Stomach smooth muscle (tissue), 2 donors: ENCODE data around the gene GPR89B.
A peak's percentile ranks its signal among the peaks of the same experiment; 100 is the strongest.
"Not testable (repeated sequence)": the region's sequence is repeated elsewhere in the genome, so short reads cannot be mapped to it uniquely, and the experiment has no call there.

Experiments used
- H3K27ac ChIP-seq: one replicate; pipeline ENCODE4 v1.7.0; 2013; ENCODE audit warnings: mild to moderate bottlenecking, low read length, inconsistent platforms
- H3K27me3 ChIP-seq, 2 donors: one replicate each; pipeline ENCODE4 v1.7.0; 2013; ENCODE audit warnings: low read length in 2 of 2; ENCODE audit not compliant: insufficient read depth in 2 of 2, control insufficient read depth in 1 of 2
- H3K36me3 ChIP-seq, 2 donors: one replicate each; pipeline ENCODE4 v1.7.0; 2013; ENCODE audit warnings: low read length in 2 of 2; ENCODE audit not compliant: control insufficient read depth in 2 of 2, insufficient read depth in 2 of 2
- H3K4me1 ChIP-seq: one replicate; pipeline ENCODE4 v1.7.0; 2013; ENCODE audit warnings: low read length; ENCODE audit not compliant: control insufficient read depth, insufficient read depth
- H3K4me3 ChIP-seq, 2 donors: one replicate each; pipeline ENCODE4 v1.7.0; 2013; ENCODE audit warnings: low read length in 2 of 2
- H3K9ac ChIP-seq, 2 donors: one replicate each; pipeline ENCODE4 v1.7.0; 2013; ENCODE audit warnings: low read length in 2 of 2, mild to moderate bottlenecking in 1 of 2
- H3K9me3 ChIP-seq, 2 donors: one replicate each; pipeline ENCODE4 v1.7.0; 2013; ENCODE audit warnings: low read length in 2 of 2; ENCODE audit not compliant: control insufficient read depth in 2 of 2
- donor health status: healthy.
- donor health status: Pancreatic carcinoma.

Gene GPR89B

DNA sequence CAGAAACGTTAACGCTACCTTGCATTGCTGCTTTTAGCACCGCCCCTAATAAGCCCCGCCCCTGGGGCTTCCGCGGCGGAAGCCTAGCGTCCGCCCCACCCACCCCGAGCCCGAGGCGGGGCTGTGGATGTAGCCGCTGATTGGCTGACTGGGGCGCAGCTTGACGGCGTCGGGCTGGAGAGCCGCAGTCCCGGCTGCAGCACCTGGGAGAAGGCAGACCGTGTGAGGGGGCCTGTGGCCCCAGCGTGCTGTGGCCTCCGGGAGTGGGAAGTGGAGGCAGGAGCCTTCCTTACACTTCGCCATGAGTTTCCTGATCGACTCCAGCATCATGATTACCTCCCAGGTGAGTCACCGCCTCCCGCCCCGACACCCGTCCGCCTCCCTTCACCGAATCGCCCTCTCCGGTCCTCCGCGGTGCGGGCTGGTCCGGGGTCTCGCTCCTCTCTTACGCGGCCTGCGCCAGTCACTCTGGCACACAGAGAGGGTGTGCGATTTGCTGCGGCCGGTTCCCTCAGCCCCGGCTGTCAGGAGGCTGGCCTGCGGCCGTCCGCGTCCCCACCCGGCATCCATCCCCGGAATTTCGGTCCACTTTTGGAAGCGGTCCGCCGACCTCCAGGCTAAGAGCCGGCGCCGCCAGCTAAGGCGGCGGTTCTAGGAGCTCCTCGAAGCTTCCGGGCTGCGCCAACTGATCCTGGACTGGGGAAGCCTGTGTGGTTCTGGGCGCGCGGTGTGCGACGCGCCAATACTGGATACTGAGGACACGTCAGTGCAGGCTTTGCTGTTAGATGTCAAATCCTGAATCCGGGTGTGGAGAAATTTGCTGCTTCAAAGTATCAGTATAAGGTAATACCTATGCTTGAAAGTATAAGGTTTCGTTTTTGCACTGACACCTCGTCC lies at the start of gene GPR89B:
Gene GPR89B (plus strand): TSS at position 185 of the 897 bp plus-strand sequence. CDS start 117 bp downstream, at position 302.
- H3K4me3 ChIP-seq: peak within 1 kb of the TSS; percentile 72 to 81
- not testable (repeated sequence) for H3K4me1 ChIP-seq, H3K36me3 ChIP-seq, H3K9me3 ChIP-seq, H3K27me3 ChIP-seq
- peak within 1 kb of the TSS; percentile 55 to 61 for H3K9ac ChIP-seq
- H3K27ac ChIP-seq: peak within 1 kb of the TSS; percentile 41

DNA sequence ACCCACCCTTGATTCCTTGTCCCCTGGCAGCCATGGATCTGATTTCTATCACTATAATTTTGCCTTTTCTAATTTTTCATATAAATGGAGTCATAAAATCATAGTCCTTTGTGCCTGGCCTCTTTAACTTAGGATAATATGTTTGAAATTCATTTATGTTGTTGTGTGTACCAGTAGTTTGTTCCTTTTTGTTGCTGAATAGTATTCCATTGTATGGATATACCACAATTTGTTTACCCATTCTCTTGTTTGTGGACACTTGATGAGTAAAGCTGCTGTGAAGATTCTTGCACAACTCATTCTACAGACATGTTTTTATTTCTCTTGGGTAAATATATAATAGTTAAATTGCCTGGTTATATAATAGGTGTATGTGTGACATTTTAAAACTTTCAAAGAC lies 48.3 kb upstream of the GPR89B start:
- no peaks in the 10 kb centered on the region for H3K4me1 ChIP-seq
- H3K9me3 ChIP-seq: peaks cover 4% of the 10 kb centered on the region in 2 donors
- no peaks in the 10 kb centered on the region for H3K27me3 ChIP-seq
- no peak overlapping the region for H3K9ac ChIP-seq
- no peaks in the 10 kb centered on the region for H3K36me3 ChIP-seq
- H3K27ac ChIP-seq: no peak overlapping the region
- no peak overlapping the region for H3K4me3 ChIP-seq

DNA sequence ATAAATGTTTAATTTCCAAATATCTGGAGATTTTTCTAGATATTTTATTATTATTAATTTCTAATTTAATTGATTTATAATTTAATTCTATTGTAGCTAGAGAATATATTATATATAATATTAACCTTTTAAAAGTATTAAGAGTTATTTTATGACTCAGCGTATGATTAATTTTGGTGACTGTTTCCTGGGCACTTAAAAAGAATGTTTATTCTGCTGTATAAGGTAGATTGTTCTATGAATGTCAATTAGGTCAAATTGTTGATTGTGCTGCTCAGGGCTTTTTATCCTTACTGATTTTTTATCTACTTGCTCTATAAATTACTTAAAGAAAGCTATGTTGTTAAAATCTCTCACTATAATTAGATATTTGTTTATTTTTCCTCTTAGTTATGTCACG lies 45.7 kb upstream of the GPR89B start:
- H3K9me3 ChIP-seq: peaks cover 4% of the 10 kb centered on the region in 2 donors
- no peak overlapping the region for H3K9ac ChIP-seq
- H3K4me1 ChIP-seq: no peaks in the 10 kb centered on the region
- H3K27ac ChIP-seq: no peak overlapping the region
- no peak overlapping the region for H3K4me3 ChIP-seq
- no peaks in the 10 kb centered on the region for H3K27me3 ChIP-seq
- H3K36me3 ChIP-seq: no peaks in the 10 kb centered on the region

DNA sequence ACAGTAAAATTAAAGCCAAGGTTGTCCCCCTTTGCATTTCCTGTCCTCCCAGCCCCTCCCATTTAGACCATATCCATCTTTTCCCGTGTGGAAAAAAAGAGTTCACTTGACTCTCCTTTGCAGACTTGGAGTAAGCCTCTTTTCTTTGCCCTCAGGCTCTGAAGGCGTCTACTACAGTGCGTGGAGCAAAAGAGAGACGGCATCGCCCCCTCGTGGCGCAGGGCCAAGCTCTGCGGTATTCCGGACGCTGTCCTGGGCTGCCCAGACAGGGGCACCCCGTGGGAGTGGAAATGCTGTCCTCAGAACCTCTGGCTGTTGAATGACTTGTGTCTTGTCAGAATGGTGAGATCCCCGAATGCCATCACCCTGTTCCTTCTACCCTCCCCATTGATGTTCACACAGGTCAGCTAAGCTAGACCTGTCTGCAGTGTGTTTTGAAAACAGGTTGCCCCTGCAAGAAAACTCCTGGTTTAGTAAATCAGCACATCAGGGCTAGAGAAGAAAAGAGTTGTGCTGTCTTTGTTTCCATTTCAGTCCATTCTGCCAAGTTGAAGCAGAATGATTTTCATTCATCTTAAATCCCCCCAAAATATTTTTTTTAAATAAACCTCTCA lies 37.9 kb upstream of the GPR89B start:
- no peak overlapping the region for H3K9ac ChIP-seq
- H3K9me3 ChIP-seq: no peaks in the 10 kb centered on the region
- no peaks in the 10 kb centered on the region for H3K4me1 ChIP-seq
- peaks cover 0 to 5% of the 10 kb centered on the region in 2 donors for H3K27me3 ChIP-seq
- no peak overlapping the region for H3K27ac ChIP-seq
- no peak overlapping the region for H3K4me3 ChIP-seq
- no peaks in the 10 kb centered on the region for H3K36me3 ChIP-seq

DNA sequence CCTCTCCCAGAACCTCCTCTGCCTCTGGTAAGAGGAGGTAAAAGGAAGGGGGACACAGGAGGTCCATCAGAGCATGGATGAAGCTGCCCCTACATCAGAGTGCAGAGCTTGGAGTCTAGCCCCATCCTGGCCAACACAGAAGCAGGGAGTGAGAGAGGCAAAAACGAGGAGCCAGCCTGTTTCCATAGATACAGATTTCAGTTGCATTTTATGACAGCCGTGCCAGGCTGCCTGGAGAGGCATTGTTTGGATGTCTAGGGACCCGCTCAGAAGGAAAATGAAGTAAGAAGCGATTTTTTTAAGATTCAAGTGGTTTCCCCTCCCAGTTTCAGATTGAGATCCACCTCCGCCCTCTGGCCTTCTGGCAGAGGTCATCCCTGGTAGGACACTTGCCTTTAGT lies 37.1 kb upstream of the GPR89B start:
- H3K36me3 ChIP-seq: no peaks in the 10 kb centered on the region
- H3K9me3 ChIP-seq: no peaks in the 10 kb centered on the region
- H3K27ac ChIP-seq: no peak overlapping the region
- H3K27me3 ChIP-seq: peaks cover 0 to 5% of the 10 kb centered on the region in 2 donors
- H3K9ac ChIP-seq: no peak overlapping the region
- no peaks in the 10 kb centered on the region for H3K4me1 ChIP-seq
- no peak overlapping the region for H3K4me3 ChIP-seq

DNA sequence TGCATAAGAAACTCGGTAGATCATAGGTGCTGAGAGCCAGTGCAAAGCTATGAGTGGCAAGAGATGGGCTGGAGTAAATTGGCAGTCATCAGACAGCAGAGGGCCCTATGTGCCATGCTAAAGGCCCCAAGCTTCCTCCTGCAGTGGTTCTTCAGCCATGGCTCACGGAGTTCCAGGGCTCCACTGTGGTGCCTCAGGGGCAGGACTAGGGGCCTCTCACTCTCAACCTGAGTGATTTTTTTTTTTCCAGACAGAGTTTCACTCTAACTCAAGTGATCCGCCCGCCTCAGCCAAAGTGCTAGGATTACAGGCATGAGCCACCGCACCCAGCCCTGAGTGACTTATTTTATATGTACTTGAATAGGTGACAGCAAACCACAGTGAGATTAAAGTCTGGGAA lies 36.0 kb upstream of the GPR89B start:
- Histone ChIP-seq H3K4me1 (no peaks in the 10 kb centered on the region), H3K27ac (no peak overlapping the region), H3K4me3 (no peak overlapping the region), H3K27me3 (peaks cover 0 to 8% of the 10 kb centered on the region in 2 donors), H3K36me3 (no peaks in the 10 kb centered on the region), H3K9ac (no peak overlapping the region), H3K9me3 (no peaks in the 10 kb centered on the region)

DNA sequence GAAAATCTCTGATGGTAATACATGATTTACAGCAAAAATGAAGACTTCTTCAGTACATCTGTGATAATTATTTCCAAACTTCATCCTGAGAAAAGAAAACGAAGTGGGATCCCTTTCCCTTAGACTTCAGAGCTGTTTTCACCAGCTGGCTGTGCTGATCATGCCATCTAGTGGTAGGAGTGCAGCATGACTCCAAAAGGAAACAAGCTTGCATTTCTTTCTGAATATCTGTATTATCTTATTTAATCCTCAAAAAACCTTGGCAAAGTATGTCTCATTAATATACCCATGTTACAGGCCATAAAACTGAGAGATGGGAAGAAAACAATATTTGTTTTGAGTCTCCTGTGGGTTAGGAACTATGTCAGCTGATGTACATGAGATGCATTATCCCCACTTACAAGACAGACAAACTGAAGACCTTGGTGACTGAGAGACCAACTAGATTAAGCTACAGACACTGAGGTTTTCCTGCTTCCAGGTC lies 35.4 kb upstream of the GPR89B start:
- peaks cover 0 to 9% of the 10 kb centered on the region in 2 donors for H3K27me3 ChIP-seq
- no peak overlapping the region for H3K9ac ChIP-seq

DNA sequence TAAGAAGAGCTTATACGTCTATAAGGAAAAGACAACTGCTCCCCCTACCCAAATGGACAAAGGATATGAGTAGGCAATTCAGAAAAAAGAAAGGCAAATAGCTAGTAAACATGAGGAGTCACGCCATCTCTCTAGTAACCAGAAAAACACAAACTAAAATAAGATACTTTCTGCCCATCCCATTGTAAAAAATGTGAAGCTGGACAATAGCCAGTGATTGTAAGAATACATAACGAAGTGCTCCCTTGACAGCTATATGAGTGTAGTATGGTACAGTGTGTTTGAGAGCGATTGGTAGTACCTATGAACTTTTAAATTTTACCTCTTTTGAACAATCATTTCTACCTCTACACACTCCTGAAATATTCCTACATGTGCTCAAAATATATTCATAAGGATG lies 33.1 kb upstream of the GPR89B start:
- Histone ChIP-seq H3K27me3 (peaks cover 0 to 9% of the 10 kb centered on the region in 2 donors), H3K9me3 (no peaks in the 10 kb centered on the region), H3K9ac (no peak overlapping the region), H3K27ac (no peak overlapping the region), H3K4me3 (no peak overlapping the region), H3K36me3 (no peaks in the 10 kb centered on the region), H3K4me1 (no peaks in the 10 kb centered on the region)

More for the DNA sequence above, 35.4 kb upstream of the GPR89B start:
- Histone ChIP-seq H3K4me1 (no peaks in the 10 kb centered on the region), H3K27ac (no peak overlapping the region), H3K36me3 (no peaks in the 10 kb centered on the region), H3K9me3 (no peaks in the 10 kb centered on the region), H3K4me3 (no peak overlapping the region)

DNA sequence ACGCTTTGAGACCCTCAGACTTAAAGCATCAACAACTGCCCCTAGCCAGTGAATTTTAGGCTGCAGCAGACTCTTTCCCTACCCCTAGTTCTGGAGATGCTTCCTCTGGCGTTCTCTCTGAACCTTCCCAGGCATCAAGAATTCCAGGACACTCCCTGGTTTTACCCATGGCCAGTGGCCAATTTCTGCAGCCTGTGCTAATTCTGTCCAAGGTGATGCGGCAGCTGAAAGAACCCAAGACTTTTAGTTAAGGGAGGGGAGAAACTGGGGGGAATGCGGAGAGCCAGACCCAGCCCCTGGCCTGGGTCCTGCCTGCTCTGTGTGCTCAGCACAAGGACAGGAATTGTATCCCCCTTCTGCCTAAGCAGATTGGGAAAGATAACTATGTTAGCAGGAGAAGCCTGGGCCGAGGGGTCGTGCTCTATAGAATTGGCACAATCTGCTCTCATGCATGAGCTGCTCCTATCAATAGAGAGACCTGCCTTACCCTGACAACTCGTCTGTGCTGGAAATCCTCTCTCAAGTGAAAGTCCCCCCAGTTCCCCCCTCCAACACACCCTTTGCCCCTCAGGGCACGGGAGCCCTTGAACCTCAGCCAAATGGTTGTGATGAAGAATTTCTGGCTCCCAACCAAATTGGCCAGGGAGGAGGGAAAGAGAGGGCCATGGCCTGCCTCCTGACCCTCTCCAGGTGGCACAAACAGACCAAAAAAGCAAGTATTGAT lies 31.0 kb upstream of the GPR89B start:
- H3K9me3 ChIP-seq: no peaks in the 10 kb centered on the region
- H3K36me3 ChIP-seq: no peaks in the 10 kb centered on the region
- H3K9ac ChIP-seq: no peak overlapping the region
- peaks cover 0 to 6% of the 10 kb centered on the region in 2 donors for H3K27me3 ChIP-seq
- no peak overlapping the region for H3K4me3 ChIP-seq
- no peaks in the 10 kb centered on the region for H3K4me1 ChIP-seq
- H3K27ac ChIP-seq: no peak overlapping the region

DNA sequence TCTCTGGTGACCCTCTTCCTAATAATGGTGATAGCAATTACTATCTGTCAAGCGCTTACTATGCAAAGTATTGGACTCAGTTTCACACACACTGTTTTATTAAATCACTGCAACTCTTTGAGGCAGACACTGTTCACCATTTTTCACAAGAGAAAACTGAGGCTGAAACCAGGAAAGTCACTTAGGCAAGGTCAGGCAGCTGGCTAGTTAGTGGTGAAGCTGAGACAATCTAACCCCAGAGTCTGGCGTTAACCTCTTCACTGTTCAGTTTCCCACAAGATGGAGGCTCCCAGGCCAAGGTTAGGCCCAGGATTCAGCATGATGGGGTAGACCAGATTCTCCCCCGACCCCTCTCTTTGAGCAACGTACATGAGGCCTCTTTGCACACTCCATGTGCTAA lies 30.4 kb upstream of the GPR89B start:
- no peak overlapping the region for H3K27ac ChIP-seq
- no peak overlapping the region for H3K4me3 ChIP-seq
- no peak overlapping the region for H3K9ac ChIP-seq
- no peaks in the 10 kb centered on the region for H3K4me1 ChIP-seq
- peaks cover 0 to 8% of the 10 kb centered on the region in 2 donors for H3K27me3 ChIP-seq
- H3K9me3 ChIP-seq: no peaks in the 10 kb centered on the region
- no peaks in the 10 kb centered on the region for H3K36me3 ChIP-seq
